ENCODE measurements around the gene NKX6-2. TPM values are rescaled to one million over a fixed set of nuclear protein-coding genes. Genes with fewer than 3 reads are reported as not detected.

NKX6-2 gene
- total and polyA plus RNA-seq, 10 of the 15 experiments (the other 5 are each of a cell fraction or from before 2014, with no cell fraction given) = 0.45 to 1.8 TPM; not detected in 8

GRCh38 chr10:132805599-132805998, 19.7 kb upstream of the NKX6-2 start (continued):
- TF ChIP-seq POLR2AphosphoS2 (IDR thresholded peaks at IDR 0.05; ENCODE audit: low read depth, low read length) (no peak), FOXM1 (IDR thresholded peaks at IDR 0.05; ENCODE audit: low read depth, low read length) (no peak), PAX8 (IDR thresholded peaks at IDR 0.05) (no peak), CEBPB (IDR thresholded peaks at IDR 0.05; ENCODE audit: borderline replicate concordance in 1 of 2, low read depth in 2 of 2, low read length in 2 of 2) (no peak), E4F1 (IDR thresholded peaks at IDR 0.05; ENCODE audit: borderline replicate concordance, partially characterized antibody) (no peak)

- no TSS peak for BruUV-seq (replicated peaks)
- SMC1A ChIA-PET (ENCODE audit: uncharacterized antibody, unreplicated experiment) = no interaction called here
Measured at GRCh38 chr10:132804785-132805426, 19.0 kb upstream of the NKX6-2 start.

More at GRCh38 chr10:132804785-132805426, 19.0 kb upstream of the NKX6-2 start:
- Histone ChIP-seq H2AFZ (ENCODE audit: control insufficient read depth, low read depth, low read length) (no peak overlapping the region), H3K27me3 (replicated peaks in 1 of 2; ENCODE audit: control insufficient read depth in 2 of 2, insufficient read depth in 2 of 2, low read length in 1 of 2) (no peaks in the 10 kb centered on the region), H3K4me3 (no peak overlapping the region), H3K9me3 (replicated peaks; ENCODE audit: control insufficient read depth, insufficient read depth, low read length) (peaks cover 2% of the 10 kb centered on the region; the same call in 1 of the 3 replicates), H3K36me3 (ENCODE audit: control insufficient read depth in 2 of 2, insufficient read depth in 2 of 2, low read length in 1 of 2) (no peaks in the 10 kb centered on the region), H3K4me1 (ENCODE audit: control insufficient read depth, insufficient read depth, low read length) (no peaks in the 10 kb centered on the region), H3K4me2 (ENCODE audit: control insufficient read depth, insufficient read depth) (no peak overlapping the region), H3K79me2 (ENCODE audit: control insufficient read depth, insufficient read depth, low read length) (no peaks in the 10 kb centered on the region), H3K27ac (ENCODE audit: control insufficient read depth, insufficient read depth) (no peak overlapping the region), H3K9ac (ENCODE audit: control insufficient read depth, insufficient read depth, low read length) (no peak overlapping the region), H4K20me1 (ENCODE audit: control insufficient read depth, insufficient read depth) (no peaks in the 10 kb centered on the region)
- DNase-seq (ENCODE audit: low read depth, low spot score) (no peak), FAIRE-seq (no peak), ATAC-seq (no peak)
- WGBS (ENCODE audit: insufficient coverage, insufficient replicate concordance, low lambda C conversion rate, missing lambda C conversion rate) = 49% methylated on average over 19 of the region's 23 CpGs
- TF ChIP-seq RFX5 (IDR thresholded peaks at IDR 0.05; ENCODE audit: low read depth, low read length) = no peak
- TF ChIP-seq CREM (IDR thresholded peaks at IDR 0.05; ENCODE audit: low read depth) = no peak
- intact Hi-C loops (cut with micrococcal nuclease; ENCODE audit: unreplicated experiment) = no loop called here
- RAD21 ChIA-PET (ENCODE audit: unreplicated experiment) = no interaction called here
- CTCF ChIA-PET = no interaction called here
- in situ Hi-C loops (cut with MboI) = no loop called here
- POLR2A ChIA-PET = no interaction called here

Measured in GM12878 (cell line).